GM19455 (cell line): ENCODE results near the gene UBE3A.
"Not testable (repeated sequence)": the region's sequence is repeated elsewhere in the genome, so short reads cannot be mapped to it uniquely, and the experiment has no call there.

Source experiments
- ATAC-seq: cut with Tn5 transposase; IDR thresholded peaks from one replicate; pipeline ENCODE4 v1.9.1; 2021; ENCODE audit not compliant: unreplicated experiment

UBE3A gene

GRCh38 chr15:25439369-25439836, 579 bp upstream of the UBE3A start:
- ATAC-seq = no peak

DNA sequence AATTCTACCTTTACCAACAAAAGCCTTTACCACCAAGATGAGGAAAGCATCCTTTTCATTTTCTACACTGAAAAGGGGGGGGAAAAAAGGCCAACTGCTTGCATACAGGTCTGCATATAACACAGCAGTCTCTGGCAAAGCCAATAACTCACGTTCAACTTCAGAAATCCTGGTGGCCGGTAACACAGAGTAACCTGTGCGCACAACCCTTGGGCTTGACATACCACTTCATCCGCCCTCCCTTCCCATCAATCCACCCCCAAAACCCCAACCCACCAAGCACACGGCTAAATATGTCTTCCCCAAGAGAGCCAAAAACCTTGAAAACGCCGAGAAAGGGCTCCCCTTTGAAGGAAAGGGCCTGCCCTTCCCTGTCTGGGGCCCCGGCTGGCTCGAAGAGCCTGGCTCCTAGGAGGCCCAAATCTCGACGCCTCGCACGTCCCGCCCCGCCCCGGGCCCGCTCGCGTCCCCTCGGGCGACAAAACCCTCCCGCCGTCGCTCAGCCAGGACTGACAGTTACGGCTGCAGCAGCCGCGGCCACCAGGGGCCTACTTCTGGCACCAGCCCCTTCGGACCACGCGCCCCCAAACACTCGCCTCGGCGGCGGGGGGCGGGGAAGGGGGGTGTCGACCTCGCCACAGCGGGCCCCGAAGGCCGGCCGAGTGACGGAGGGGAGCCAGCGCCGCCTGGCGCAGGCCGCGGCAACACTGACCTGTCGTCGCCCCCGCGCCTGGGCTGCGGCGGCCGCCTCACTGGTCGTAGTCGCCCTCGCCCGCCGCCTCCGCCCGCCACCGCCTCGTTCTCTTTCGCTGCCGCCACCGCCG, 835 bp downstream of the UBE3A start:
- ATAC-seq = peak; percentile 49

DNA sequence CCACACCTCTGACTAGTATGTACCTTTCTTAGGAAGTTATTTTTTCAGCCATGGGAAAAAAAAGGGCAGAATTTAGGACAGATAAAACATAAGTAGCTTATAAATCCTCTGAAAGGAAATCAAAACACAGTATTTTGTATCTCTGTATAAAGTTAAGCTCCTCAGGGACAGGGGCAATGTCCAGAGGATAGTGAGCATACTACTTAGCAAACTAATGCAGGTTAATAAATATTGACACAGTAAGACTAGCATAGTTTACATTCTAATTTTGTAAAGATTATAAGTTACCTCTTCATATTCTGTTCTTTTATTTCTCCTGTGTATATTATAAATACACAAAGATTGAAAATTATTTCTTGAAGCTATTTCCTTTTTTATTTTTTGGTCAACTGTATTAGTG, 2.1 kb downstream of the UBE3A start:
- no peak for ATAC-seq

DNA sequence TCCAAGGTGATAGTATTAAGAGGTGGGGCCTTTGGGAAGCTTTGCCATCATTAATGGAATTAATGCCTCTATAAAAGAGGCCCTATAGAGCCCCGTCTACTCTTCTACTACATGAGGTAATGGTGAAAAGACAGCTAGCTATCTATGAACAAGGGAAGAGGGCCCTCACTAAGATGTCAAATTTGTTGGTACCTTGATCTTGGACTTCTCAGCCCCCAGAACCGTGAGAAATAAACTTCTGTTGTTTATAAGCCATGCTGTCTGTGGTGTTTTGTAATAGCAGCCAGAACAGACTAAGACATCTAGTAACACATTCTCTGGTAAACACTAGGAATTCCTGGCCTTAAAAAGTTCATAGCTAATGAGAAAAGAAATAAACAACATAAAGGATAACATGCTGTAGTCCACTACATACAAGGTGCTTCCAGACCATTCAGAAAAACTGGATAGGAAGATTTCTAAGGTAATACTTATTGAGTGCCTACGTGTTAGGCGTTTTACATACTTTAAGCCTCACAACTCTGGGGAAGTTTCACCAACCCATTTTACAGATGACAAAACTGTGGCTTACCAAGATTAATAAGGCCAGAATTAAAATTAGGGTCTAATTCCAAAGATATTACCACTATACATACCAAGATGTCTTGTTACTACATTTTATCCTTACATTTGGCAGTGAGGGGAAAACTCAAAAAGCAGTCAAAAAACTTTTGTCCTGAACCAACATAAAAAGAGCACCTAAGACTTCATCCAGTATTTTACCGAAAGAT, 3.2 kb downstream of the UBE3A start:
- no peak for ATAC-seq

DNA sequence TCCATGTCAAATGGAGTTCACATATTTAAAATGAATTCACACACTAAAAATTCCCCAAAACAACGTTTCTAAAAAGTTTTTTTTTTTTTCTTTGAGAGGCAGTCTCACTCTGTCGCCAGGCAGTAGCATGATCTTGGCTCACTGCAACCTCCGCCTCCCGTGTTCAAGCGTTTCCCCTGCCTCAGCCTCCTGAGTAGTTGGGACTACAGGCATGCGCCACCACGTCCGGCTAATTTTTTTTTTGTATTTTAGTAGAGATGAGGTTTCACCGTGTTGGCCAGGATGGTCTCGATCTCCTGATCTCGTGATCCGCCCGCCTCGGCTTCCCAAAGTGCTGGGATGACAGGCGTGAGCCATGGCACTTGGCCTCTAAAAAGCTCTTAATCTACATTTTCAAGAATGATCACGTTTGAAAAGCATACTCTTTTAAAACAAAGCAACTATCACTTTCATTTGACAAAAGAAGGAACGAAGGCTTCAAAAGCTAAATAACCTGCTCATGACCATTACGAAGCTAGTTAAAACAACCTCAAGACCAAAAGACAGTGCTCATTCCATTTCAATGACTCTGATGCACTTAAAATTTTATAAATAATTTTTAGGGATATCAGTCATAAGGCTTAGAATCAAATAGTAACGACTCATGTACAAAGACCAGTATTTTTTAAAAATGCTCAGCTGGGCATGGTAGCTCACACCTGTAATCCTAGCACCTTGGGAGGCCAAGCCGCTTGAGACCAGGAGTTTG, 5.5 kb downstream of the UBE3A start:
- ATAC-seq = no peak

DNA sequence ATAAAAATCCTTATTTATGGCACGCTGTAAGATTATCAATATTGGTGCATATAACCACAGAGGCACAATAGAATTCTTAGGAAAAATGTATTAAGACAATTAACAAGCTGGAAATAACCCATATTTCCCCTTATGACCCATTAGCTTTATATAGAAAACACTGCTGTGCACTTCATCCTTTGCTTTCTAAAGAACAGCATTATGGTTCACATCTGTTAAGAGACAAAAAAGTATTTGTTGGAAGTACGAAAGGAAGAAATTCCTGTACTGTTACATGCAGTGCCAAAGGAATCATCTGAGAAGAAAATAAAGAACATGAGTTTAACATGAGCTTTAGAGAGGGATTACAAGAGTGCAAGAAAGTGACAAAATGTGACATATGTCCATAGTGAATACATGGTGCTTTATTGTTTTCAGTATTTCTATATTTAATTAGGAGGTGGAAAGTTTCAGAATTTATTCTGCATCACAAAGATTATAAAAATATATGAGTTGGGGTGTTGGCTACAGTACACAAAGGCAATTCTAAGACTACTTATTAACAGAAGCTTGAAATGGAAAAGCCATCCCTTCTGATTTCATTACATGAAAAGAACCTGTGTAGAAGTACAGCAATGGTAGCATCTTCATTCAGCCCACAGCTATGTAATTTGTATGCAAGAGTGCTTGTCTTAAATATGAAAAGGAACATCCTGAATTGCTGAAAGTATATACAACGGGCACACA, 6.8 kb downstream of the UBE3A start:
- no peak for ATAC-seq

DNA sequence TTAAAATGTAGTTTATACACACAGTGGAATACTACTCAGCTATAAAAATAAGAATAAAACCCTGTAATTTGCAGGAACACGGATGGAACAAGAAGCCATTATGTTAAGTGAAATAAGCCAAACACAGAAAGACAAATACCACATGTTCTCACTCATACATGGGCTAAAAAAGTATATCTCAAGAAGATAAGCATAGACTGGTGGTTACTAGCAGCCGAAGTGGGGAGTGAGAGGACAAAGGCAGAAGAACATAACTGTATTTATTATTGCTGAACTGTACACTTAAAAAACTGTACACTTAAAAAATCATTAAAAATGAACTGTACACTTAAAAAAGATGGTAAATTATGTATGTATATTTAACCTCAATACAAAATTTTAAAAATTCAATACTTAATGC, 11.0 kb downstream of the UBE3A start:
- no peak for ATAC-seq

DNA sequence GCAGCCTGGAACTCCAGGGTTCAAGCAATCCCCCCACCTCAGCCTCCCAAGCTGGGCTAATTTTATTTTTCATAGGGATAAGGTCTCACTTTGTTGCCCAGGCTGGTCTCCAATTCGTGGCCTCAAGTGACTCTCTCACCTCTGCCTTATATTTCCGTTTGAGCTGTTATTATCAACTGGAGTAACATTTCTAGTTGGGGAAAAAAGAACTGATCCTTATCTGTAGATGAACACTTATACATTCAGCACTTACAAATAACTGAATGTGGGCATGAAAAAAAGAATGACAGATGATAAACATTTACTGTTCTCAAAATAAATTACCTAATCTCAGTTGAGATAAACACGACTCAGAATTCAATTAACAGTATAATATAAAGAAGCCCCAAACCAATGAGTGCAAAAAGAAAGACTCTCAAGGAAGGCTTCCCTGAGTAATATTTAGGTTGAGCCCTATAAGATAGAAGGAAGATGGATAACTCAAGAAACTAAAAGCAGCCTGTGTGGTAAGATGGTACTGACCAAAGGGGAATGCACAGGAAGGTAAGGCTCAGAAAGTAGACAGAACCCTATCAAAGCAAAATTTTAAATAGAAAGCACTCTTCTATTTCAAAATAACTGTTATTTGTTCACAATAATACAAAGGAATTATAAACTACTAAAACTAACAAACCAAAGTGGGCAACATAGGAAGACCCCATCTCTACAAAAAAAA, 11.8 kb downstream of the UBE3A start:
- no peak for ATAC-seq

DNA sequence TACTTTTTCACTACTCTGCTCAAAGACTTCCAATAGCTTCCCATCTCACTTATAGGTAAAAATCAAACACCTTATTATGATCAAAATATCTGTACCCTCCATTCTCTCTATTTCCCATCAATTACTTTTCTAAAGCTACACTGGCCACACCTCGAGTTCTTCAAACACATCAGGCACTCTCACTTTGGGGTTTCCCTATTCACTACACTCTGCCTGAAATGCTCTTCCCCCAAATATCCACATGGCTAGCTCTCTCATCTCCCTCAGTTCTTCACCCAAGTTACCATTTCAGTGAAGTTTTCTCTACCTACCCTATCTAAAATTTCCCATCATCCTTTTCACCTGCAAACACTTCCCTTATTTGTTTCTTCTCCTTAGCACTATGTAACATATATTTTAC, 14.8 kb downstream of the UBE3A start:
- no peak for ATAC-seq

DNA sequence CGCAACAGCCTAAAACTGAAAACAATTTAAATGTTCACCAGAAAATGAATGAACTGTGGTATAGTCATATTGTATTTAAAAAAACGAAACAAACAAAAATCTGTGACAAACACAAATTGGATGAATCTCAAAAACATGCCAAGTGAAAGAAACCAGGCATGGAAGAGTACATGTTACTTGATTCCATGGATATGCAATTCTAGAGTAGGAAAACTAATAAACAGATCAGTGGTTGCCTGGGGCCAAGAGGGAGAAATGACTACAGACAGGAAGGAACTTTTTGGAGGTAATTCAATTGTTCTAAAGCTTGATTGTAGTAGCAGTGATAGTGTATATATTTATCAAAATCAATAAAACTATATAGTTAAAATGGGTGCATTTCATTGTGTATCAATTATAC, 16.8 kb downstream of the UBE3A start:
- no peak for ATAC-seq

GRCh38 chr15:25418202-25418601, 20.6 kb downstream of the UBE3A start:
- no peak for ATAC-seq

DNA sequence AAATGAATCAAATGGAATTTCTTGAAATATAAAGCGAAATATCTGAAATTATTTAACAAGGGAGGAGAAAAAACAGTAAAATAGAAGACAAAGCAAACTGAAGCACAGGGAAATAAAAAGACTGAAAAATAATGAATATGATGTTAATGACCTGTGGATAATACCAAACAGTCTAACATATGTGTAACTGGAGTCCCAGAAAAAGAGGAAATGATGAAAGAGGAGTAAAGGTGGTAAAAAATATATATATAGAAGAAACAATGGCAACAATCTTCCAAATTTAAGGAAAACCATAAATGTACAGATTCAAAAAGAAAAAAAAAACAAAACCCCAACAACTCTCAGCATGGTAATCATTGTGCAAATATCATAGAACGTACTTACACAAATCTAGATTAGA, 21.2 kb downstream of the UBE3A start:
- no peak for ATAC-seq

- ATAC-seq = no peak
Measured at GRCh38 chr15:25416693-25417092, 22.1 kb downstream of the UBE3A start.

- no peak for ATAC-seq
Measured at GRCh38 chr15:25415707-25416106, 23.1 kb downstream of the UBE3A start.

GRCh38 chr15:25415217-25415616, 23.6 kb downstream of the UBE3A start:
- no peak for ATAC-seq

GRCh38 chr15:25410649-25411048, 28.2 kb downstream of the UBE3A start:
- ATAC-seq = no peak

DNA sequence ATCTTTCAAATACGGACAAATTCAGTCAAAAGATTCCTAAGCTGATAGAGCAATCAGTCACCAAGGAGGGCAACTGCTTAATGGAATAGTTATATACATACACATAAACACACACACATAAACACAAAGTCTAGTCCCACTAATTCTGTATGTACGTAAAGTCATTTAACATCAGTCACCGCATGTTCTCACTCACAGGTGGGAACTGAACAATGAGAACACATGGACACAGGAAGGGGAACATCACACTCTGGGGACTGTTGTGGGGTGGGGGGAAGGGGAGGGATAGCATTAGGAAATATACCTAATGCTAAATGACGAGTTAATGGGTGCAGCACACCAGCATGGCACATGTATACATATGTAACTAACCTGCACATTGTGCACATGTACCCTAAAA, 29.1 kb downstream of the UBE3A start:
- ATAC-seq = not testable (repeated sequence)

- ATAC-seq = no peak
Measured at GRCh38 chr15:25408929-25409328, 29.9 kb downstream of the UBE3A start.

GRCh38 chr15:25408428-25408827, 30.4 kb downstream of the UBE3A start:
- ATAC-seq = no peak

DNA sequence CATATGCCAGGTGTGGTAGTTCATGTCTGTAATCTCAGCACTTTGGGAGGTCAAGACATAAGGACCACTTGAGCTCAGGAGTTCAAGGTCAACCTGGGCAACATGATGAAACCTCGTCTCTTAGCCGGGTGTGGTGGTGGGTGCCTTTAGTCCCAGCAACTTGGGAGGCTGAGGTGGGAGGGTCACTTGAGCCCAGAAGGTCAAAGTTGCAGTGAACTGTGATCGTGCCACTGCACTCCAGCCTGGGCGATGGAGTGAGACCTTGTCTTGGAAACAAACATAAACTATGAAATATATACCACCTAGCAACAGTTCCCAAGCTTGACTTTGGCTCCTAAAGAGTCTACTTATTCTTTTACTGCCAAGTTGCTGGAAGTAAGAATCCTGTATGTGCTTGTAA, 30.9 kb downstream of the UBE3A start:
- ATAC-seq = no peak
